NCI-H1436 treated with DMSO at 0.1 percent for 48 hours (cell line): ENCODE data around the gene IGSF3.
"Not testable (repeated sequence)": the region's sequence is repeated elsewhere in the genome, so short reads cannot be mapped to it uniquely, and the experiment has no call there.

Experiments used
- DNase-seq: peaks from one replicate; lab custom pipeline; 2025; lab: John Stamatoyannopoulos, UW

The IGSF3 gene

DNA sequence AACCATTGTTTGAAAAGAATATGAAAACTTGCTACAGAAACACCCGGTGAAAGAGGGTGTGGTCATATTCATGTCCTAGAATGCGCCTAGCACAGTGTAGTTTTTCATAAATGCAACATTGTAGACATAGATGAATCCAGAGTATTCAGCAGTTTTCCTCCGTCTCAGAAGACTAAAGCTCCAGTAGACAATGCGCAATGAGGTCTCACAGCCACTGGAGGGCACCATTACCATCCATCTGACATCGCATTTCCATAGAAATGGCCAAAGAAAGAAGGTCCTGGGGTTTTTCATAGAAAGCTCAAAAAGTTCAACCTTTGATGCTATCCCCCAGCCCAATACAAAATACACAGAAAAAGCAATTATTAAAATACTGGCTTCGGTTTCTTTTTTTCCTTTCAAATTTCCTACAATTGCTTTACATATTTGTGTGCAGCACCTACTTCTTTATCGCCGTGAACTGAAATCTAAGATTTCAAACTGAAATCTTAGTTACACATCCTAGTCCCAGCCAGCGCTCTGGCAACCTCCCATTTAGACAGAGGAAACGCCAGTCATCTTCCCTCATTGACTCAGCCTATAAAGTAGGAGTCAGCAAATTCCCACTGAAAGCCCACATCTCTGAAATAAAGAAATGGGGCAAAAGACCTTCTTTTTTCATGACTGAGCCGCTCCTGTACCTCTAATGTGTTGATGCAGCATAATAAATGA is 92.8 kb downstream of the IGSF3 start:
- DNase-seq: no peak

DNA sequence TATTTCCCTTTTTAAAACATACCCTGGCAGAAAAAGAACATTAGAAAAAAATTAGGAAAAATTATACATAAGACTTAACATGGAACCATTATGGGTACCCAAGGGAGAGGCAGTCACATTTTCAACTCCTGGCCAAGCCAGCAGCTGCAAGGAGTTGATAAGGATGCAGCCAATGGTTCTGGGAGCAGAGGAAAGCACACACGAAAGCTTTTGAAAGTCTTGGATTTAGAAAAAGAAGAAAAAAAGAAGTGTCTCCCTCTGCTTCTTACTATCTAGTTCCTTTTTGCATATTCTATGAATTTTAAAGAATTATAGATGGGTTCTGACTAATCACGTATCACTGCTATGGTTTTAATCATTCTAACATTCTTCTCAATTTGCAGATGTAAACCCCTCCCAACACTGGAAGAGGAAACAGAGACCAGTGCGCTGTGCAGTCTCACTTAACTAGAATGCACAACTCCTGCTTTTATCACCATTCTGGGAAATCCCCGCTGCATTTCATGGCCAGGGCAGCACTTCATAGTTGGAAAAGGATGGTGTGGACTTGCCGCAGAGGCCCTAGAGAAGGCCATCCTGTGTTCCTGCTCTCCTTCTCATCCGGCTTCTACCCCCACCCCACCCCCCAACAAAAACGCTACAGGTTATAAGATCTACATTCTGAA is 94.0 kb downstream of the IGSF3 start:
- DNase-seq: no peak

DNA sequence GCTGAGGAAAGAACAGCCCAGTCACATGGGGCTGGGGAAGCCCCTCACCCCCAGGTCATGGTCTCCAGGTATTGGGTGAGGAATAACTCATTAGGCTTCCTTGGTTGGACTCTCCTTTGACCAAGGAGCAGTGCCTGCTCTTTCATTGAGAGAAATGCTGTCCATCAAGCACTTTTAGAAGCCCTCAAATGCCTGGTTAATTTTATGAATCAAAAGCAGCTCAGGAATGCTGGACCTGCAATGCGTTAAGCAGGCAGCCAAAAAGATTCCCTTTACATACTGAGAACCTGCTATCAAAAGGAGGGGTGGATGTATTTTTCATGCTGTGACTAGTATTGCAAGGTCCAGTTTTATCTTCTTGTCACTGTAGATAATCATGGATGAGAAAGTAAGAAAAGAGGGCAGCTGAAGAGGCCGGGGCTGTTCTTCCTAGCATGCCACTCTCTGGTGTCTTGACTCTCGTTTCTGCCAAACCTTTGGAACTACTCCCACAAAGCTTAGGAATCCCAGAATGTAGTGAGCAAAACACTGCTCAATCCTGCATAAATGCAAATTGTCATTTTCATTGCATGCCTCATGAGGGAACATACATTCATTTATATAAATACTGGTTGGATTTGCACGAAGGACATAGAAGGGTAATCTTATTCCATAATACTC is 94.6 kb downstream of the IGSF3 start:
- no peak for DNase-seq

DNA sequence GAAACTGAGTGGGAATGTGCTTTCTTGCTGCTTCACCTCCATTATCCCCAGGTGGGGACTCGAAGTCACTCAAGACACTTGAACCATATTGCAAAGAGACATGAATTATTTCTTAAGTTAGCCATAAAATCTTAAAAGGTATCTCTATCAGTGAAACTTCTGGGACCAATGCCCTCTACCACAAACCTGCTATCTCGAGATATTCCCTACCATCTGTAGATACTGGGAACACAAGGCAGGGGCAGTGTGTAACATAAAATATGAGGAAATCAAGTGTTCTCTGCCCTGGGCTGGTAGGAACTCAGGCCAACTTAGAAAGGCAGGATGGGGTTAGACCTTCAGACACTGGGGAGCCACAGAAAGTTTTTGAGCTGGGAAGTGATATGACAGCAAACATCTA is 95.4 kb downstream of the IGSF3 start:
- no peak for DNase-seq

DNA sequence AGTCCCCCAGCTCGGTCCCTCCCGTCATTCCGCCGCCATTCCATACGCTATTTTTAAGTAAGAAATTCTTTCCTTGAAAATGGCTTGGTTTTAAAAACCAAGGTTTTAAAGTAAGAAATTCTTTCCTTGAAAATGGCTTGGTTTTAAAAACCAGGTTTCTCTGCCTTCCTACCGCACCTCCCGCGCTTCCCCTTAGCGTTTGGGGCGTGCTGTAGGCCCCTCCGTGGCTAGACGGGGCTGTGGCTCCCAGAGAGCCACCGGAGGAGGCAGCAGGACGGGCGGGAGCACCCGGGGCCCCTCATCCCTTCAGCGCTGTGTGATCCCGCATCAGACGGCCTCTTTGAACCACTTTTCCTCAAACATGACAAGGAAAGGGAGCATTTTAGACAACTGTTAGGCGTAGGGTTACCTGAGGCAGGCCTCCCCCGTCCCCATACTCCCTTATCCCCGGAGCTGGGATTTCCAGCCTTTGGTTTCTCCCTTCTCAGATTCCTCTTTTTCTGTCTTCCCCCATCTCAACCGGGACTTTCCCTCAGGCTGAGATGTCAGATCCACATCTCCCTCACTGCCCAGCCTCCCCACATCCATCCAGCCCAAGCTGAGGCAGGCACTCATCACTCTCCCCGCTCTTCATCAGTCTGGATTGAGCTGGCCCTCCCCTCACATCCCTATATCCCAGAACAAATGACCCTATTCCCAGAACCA is 96.2 kb downstream of the IGSF3 start:
- no peak for DNase-seq

DNA sequence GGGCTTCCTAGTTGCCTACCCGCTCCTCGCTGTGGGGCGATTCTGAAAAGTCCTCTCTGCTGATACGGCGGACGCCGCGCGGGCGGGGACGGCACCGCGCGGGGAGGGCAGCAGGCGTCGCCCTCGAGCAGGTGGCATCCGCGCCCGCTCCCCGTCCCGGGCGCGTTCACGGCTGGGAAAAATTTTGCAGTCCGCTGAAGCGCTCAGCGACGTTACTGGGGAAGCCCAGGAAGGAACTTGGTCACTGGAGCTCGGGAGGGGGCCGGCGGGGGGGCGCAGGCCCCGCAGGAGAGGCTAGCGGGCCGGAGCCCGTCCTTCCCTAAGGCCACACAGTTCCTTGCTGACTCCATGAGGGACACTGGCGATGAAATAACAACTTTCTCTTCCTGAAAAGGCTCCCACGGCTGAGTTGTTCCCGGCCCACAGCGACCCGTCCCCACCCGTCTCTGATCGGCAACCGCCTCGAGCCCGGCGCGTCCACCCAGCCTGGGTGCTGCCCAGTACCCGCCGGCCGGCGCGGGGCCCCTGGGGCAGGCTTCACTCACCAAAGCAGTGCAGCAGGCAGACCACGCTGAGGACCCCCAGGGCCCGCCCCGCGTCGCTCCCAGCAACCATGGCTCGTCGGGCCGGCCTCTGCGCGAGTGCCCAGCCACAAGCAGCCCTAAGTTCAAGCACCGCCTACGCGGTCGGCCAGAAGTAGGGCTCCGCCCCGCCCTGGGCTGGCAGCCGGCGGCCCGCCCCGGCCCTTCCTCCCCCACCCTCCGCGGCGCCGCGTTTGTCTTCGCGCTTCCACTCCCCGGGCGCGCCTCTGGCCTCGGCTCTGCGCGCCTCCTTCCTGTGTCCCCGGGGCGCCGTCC is 96.9 kb downstream of the IGSF3 start, which contains the start of gene CD58:
CD58 (minus strand) TSS at position 669 of the 857 bp plus-strand sequence; CDS start at position 615, 54 bp downstream.
- DNase-seq: no peak

DNA sequence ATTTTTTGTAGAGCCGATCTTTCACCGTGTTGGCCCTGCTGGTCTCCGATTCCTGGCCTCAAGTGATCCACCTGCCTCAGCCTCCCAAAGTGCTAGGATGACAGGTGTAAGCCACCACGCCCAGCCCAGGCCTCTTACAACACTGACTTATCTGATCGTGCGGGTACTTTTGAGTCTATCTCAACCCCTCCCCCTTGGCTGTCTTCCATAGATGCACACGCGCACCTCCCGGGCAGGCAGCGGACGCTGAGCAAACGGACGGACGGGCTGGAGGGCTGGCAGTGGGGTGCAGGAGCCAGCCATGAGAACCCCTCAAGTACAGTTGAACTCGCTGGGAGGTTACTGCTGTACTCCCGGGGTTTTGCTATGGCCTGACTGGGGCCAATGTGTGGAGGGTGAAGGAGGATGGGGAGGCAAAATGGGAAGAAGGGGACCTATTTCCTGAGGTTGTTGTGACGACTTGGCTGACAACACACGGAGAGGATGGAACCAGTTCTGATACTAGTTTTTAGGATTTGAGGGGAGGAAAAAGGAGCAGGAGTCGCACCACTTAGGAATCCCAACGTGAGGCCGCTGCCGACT is 97.7 kb downstream of the IGSF3 start:
- no peak for DNase-seq

DNA sequence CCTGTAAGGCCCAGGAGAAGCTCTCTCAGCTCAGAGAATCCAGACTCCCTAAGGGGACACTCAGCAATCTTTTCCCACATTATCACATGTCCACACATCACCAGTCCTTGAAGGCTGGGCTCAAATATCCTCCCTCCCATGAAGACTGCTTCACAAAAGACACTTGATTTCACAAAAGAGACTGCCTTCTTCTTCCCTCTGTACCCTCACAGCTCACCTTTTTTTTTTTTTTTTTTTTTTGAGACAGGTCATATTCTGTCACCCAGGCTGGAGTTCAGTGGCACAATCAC is 98.2 kb downstream of the IGSF3 start:
- no peak for DNase-seq

DNA sequence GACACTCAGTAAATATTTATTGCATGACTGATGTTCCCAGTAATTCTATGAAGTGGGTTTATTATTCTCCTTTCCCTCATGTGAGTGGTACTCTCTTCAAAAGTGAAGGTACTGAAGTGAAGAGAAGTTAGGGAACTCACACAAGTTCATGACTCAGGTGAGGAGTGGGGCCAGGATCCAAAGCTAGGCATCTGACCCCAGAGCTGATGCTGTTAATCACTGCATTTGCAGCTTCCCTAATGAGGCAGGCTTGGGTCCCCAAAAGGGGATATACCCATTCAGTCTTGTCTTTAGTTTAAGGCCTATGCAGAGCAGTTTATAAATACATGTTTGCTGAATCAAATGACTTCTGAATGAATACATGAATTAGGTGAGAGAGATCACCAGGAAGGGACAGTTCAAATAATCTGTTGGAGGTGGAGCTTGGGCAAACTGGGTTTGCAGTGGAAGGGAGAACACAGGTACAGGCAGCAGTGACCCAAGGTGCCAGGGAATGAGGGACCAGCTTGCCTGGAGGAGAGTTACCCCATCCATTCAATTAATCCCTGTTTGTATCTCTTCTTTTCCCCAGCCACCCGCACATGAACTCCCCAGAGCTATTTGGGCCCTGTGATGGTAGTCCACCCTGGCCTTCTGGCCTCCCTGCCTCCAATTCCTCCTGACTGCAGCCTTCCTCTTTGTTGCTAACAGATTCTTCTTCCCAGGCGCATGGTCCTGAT is 98.7 kb downstream of the IGSF3 start:
- DNase-seq: no peak

DNA sequence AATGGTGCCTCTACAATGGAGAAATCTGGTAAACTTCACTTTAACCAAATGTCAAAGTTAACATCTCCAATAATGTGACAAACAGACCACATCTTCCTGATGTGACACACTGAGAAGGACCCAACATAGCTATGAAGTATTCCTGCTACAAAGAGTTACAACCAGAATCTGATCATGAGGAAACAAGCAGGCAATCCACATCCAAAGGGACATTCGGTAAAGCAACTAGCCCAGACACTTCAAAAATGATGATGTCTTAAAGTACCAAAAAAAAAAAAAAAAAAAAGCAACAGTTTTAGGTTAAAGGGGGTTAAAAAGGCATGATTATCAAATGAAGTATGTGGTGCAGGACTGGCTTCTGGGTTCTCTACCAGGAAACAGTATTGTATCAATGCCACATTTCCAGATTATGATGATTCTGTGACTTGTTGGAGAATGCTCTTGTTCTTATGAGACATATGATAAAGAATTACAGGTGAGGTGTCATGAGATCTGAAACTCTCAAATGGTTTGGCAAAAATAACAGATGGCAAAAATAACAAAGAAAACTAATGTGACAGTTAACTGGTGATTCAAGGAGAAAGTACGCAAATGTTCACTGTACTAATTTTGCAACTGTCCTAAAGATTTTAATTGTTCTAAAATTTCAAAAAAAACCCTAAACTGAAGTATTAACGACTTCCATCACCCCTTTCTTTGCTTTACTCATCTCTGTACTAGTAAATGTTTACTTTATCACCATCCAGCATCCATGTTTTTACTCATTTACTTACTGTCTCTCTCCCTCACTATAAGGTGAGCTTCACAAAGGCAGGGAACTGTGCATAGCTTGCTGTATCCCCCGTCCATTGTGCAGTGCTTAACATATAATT is 99.5 kb downstream of the IGSF3 start:
- no peak for DNase-seq

DNA sequence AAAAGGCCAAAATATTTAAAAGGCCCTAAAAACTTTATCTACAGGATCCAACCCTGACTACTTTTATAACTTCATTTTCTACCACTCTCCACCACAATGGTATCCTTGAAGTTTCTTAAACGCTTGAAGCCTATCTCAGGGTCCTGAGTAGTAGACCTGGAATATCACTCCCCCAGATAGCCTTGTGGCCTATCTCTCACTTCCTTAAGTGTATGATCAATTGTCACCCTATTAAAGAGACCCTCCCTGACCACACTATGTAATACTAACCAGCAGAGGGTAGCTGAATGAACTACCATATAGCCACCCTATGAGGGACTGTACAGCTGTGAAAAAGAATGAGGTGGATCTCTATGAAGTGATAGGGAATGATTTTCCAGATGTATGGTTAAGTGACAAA is 102.3 kb downstream of the IGSF3 start:
- DNase-seq: no peak

DNA sequence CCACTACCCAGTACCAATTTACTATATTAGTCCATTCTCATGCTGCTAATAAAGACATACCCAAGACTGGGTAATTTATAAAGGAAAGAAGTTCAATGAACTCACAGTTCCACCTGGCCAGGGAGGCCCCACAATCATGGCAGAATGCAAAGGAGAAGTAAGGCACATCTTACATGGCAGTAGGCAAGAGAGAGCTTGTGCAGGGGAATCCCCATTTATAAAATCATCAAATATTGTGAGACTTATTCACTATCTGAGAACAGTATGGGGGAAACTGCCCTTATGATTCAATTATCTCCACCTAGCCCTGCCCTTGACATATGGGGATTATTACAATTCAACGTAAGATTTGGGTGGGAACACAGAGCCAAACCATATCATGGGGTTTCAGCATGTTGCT is 103.1 kb downstream of the IGSF3 start:
- no peak for DNase-seq

DNA sequence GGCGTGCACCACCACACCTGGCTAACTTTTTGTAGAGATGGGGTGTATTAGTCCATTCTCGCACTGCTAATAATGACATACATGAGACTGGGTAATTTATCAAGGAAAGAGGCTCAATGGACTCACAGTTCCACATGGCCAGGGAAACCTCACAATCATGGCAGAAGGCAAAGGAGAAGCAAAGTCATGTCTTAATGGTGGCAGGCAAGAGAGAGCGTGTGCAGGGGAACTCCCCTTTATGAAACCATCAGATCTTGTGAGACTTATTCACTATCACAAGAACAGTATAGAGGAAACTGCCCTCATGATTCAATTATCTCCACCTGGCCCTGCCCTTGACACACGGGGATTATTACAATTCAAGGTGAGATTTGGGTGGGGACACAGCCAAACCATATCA is 105.1 kb downstream of the IGSF3 start:
- DNase-seq: not testable (repeated sequence)

DNA sequence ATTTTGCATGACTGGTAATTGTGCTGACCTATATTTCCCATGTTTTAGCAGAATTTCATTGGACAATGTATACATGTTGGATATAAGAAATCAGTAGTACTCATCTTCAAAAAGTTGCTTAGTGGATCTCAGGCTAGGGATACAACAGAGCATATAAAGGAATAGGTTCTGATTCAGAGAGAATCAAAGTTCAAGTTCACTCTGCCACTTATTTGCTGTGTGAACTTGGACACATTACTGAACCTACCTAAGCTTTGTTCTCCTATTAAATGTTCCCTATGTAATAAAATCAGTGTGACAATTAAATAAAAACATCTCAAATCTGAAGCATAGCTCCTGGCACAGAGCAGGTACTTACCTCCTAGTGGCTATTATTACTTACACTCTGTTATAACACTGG is 106.0 kb downstream of the IGSF3 start:
- no peak for DNase-seq

DNA sequence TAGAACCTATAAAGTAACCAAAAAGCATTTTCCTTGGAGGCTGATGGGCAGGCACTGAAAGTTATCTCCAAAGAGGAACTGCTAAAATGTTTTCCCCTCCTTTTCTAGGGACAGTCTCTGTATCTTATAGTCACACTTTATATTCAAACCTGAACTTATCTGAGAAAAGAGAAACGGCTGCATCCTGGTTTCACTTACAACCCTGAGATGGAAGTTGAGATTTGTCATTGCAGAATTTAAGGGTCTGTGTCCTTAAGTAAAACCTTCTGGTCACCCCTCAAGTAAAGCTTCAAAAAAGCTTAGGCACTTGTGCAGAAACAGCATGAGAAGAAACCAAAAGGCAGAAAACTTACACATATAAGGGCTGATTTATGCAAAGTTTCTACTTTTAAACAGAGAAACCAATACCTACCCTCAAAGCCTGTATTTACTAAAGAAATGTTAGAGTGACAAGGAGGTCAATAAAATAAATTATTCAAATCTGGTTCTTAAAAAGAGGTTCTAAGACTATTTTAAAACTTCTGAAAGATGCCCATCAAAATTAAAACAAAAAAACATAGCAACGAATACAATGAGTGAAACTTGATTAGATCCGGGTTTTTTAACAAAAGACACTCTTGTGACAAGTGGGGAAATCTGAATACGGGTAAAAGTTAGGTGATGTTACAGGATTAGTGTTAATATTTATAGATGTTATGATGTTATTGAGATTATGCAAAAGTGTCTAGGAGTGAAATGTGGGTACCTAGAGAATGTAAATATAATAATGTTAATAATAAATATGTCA is 106.6 kb downstream of the IGSF3 start:
- no peak for DNase-seq

DNA sequence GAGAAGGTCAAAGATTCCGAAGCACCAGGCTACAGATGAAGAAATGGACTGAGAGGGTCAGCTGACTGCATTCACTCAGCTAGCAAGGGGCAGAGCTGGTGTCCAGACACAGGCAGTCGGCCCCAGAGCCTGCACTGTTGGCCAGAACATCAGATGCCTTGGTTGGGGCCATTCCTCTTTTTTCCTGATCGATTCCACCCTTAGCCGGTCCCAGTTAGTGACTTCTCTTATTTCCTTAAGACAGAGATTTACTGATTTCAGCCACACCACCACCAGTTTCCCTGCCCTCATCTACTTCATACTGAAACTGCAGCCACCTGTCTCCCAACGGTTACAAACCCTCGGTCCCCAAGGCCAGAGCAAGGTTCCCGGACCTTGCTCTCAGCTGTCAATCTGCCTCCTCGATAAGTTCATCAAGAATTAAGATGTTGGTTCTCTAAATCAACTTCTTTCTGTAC is 108.2 kb downstream of the IGSF3 start:
- DNase-seq: no peak

DNA sequence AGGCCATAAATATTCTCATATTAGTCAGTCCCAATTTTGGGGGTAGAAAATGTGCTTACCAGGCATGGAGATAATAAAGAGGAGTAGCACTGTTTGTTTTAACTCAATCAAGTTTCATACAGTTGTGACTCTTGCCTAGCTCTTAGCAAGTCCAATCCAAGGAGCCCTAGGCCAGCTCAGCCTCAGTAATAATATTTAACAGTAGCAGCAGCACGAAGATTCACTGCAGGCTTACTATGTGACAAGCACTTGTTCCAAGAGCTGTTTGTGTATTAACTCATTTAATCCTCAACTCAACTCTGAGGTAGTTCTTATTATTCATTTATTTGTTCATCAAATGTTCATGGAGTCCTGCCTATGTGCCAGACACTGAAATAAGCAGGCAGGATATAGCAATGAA is 109.0 kb downstream of the IGSF3 start:
- no peak for DNase-seq

DNA sequence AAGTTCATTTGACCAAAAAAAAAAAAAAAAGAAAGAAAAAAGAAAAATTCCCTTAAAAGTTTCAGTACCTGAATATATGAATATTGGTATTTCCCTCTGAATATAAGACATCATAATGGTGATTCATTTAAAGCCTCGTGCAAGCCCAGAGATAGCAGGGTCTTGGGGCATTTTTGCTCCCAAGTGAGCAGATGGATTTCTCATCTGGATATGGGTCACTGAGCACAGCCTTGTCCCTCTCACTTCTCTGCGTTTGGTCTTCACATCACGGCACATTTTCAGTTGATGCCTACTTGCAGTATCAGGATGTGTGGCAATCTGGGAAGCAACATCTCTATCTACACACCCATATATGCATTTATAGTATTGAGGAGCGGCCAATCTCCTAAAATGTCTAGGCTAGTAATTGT is 109.4 kb downstream of the IGSF3 start:
- no peak for DNase-seq

DNA sequence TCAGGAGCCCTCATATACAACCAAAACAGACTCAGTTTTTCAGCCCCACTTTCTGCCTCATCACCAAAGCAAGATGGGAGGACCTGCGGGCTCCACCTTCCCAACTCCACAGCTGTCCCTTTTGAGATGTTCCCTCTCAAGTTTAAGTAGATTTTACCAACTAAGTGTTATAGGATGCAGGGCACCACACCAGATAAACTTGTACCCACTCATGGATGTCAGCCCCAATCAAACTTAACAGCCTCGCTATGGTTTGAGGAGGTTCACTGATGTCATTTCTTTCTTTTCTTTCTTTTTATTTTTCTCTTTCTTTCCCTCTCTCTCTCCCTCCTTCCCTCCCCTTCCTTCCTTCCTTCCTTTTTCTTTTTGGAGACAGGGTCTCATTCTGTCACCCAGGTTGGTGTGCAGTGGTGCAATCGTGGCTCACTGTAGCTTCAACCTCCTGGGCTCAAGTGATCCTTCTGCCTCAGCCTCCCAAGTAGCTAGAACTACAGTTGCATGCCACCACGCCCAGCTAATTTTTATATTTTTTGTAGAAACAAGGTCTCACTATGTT is 110.1 kb downstream of the IGSF3 start:
- DNase-seq: no peak
